ENCODE data around the gene KCNQ5.

The KCNQ5 gene

DNA sequence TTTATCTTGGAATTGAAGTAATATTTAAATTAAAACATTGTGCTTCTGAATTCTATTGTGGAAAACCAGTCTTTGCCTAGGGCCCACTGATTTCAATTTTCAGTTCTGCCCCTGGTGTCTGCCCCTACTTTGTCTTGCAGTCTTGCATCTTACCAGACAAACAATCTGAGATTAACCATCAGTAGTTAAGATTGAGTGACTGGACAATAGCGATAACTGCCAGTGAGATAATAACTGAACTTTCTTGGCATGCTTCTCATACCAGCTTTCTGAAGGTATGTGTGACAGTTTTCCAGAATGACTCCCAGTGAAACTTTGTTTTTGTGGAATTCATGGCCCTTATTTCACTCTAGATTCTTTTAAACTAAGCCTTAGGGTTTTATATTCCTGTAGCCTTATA lies 53.5 kb downstream of the KCNQ5 start:
- no peak for DNase-seq (ENCODE audit: low read depth)
- TF ChIP-seq, protein P1, sequence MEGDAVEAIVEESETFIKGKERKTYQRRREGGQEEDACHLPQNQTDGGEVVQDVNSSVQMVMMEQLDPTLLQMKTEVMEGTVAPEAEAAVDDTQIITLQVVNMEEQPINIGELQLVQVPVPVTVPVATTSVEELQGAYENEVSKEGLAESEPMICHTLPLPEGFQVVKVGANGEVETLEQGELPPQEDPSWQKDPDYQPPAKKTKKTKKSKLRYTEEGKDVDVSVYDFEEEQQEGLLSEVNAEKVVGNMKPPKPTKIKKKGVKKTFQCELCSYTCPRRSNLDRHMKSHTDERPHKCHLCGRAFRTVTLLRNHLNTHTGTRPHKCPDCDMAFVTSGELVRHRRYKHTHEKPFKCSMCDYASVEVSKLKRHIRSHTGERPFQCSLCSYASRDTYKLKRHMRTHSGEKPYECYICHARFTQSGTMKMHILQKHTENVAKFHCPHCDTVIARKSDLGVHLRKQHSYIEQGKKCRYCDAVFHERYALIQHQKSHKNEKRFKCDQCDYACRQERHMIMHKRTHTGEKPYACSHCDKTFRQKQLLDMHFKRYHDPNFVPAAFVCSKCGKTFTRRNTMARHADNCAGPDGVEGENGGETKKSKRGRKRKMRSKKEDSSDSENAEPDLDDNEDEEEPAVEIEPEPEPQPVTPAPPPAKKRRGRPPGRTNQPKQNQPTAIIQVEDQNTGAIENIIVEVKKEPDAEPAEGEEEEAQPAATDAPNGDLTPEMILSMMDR (conservative IDR thresholded peaks at IDR 0.05; ENCODE audit: low read length): no peak
- H3K4me3 ChIP-seq (ENCODE audit: low read length): no peak overlapping the region

DNA sequence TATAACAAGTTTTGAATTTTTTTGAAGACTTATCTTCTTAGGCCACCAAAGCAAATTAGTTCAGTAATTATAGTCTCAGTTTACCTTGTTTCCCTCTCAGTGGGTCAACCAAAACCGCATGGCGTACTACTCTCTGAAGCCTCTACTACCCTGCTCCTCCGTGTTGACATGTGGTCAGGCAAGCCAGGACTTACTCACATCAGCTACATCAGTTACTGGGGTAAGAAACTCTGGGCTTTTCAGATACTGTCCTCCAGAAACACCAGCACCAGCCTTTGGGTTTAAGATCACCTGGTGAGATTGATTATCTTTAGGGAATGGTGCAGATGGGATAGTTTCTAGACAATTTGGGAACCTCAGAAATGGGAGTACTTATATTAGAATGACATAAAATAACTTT lies 55.1 kb downstream of the KCNQ5 start:
- H3K4me3 ChIP-seq (ENCODE audit: low read length): no peak overlapping the region
- TF ChIP-seq, protein P1 (conservative IDR thresholded peaks at IDR 0.05; ENCODE audit: low read length): no peak
- no peak for DNase-seq (ENCODE audit: low read depth)

DNA sequence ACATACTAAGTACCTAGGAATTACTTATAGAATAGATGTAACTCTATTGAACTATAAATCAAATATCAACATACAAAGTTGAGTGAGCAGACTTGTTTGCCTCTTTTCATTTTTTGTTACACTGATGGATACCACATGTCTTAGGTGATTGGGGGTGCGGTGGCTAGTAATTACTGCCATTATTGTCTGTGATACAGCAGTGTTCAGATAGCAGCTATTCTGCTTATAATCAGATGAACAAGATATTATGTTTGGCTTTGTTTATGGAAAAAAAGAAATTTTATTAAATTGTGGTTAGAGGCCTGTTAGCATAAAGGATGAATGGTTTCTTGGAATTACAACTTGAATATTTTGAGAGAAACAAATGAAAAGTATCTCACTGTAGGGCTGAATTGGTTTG lies 55.9 kb downstream of the KCNQ5 start:
- no peak overlapping the region for H3K4me3 ChIP-seq (ENCODE audit: low read length)
- TF ChIP-seq, protein P1 (conservative IDR thresholded peaks at IDR 0.05; ENCODE audit: low read length): no peak
- no peak for DNase-seq (ENCODE audit: low read depth)

DNA sequence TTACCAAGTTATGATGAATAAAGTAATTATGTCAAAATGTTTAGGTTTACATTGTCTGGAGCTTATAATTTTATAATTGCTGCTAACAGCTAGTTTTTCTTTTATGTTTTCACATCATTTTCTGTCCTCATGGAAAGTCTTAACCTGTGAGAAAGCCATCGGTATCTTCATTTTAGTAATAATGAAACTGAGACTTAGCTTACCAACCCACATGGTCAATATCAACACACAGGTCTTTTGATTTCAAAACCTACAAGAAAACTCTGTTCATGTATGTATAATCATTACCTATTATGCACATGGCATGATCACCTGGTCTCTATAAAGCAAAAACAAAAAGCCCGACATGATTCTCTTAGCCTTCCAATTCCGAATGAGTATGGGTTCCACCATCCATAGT lies 61.9 kb downstream of the KCNQ5 start:
- no peak overlapping the region for H3K4me3 ChIP-seq (ENCODE audit: low read length)
- TF ChIP-seq, protein P1 (conservative IDR thresholded peaks at IDR 0.05; ENCODE audit: low read length): no peak
- DNase-seq (ENCODE audit: low read depth): no peak

DNA sequence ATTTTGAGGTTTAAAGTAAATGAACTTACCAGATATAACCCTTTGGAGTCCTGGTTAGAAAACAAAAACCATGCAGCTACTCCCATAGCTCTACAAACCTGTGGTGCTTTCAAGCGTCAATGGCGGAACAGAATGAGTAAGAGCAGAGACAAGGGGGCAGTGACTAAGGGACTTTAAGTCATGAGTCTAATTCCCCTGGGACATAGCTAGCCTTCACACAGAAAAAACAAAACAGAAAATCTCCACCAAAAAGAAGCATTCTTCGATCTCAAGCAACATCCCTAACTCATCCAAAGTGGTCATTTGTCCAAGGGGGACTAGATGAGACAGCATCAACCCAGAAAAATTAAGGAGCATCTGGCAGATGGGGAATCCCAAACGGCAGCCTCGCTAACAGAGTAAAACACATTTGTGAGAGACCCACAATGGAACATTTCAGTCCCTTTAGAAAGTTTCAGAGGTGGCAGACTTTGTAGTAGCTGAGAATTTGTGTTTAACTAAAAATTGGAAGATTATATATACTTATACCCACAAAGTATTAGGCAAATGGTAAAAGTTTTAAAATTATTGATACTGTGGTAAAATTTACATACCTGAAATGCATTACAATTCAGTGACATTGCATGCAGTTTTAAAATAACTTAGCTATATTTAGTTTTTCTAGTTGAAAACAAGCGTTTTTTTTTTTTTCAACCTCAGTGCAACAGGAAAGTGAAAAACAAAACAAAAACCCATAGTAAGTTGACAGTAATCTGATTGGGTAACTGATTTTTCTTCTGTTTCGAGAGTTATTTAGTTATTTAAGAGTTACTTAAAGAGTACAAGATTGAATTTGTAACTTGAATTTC lies 67.5 kb downstream of the KCNQ5 start:
- DNase-seq (ENCODE audit: low read depth): peak; percentile 38
- TF ChIP-seq, protein P1 (conservative IDR thresholded peaks at IDR 0.05; ENCODE audit: low read length): no peak
- no peak overlapping the region for H3K4me3 ChIP-seq (ENCODE audit: low read length)

DNA sequence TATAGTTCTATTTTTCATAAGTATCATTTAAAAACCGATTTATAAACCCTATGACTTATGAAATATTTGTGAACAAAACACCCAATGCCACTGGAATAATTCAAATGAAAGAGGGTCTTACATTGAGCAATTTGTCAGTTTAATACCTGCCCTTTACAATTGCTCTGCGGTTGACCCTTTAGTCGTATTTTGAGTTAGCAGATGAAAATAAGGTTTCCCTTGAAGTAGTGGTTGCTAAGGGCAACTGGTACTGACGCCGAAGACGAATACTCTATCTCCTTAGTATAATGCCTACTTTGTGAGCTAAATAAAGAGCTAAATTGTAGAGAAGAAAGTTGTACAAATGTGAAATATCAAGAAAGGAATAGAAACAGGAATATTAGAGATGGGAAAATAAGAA lies 69.4 kb downstream of the KCNQ5 start:
- DNase-seq (ENCODE audit: low read depth): no peak
- no peak overlapping the region for H3K4me3 ChIP-seq (ENCODE audit: low read length)
- TF ChIP-seq, protein P1 (conservative IDR thresholded peaks at IDR 0.05; ENCODE audit: low read length): no peak

DNA sequence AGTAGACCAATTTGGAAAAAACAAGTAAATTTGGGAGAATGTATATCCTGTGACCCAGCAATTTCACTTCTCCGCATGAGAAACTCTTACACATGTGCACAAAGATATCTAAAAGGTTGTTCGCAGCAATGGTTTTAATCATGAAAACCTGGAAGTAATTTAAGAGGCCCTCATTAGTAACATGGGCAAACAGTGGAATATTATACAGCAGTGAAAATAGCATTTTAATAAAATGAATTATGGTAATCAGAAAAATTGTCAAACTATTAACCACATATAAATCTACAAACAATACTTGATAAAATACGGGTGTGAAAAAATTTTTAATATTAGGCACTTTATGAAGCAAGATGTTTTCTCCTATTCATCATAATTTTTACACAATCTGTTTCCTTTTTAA lies 74.2 kb downstream of the KCNQ5 start:
- H3K4me3 ChIP-seq (ENCODE audit: low read length): no peak overlapping the region
- no peak for DNase-seq (ENCODE audit: low read depth)
- TF ChIP-seq, protein P1 (conservative IDR thresholded peaks at IDR 0.05; ENCODE audit: low read length): no peak
